Measurements from ENCODE around the gene CPLX3. TPM values are rescaled to one million over a fixed set of nuclear protein-coding genes. Genes with fewer than 3 reads are reported as not detected.

CPLX3 gene
- total and polyA plus RNA-seq, 8 donors: 0.14 TPM; not detected in 7

GRCh38 chr15:74872702-74873035 lies 46.2 kb downstream of the CPLX3 start:
- DNase-seq (no peak), ATAC-seq (peak; percentile 0)
- intact Hi-C loops (cut with DNase I): no loop called here
- Histone ChIP-seq H3K27me3 (no peaks in the 10 kb centered on the region), H3K4me3 (peak overlapping the region; percentile 52 to 78), H3K9me3 (no peaks in the 10 kb centered on the region), H3K4me1 (peaks cover 45 to 57% of the 10 kb centered on the region in 2 donors), H3K27ac (peak overlapping the region; percentile 90 to 96), H3K36me3 (no peaks in the 10 kb centered on the region)
- TF ChIP-seq CTCF (IDR thresholded peaks at IDR 0.05): no peak

GRCh38 chr15:74873036-74873755 lies 46.8 kb downstream of the CPLX3 start, which contains the start of gene SCAMP2:
TSS of gene SCAMP2 (minus strand) at chr15:74873365. CDS start at chr15:74873255, 110 bp downstream.
- Histone ChIP-seq H3K36me3 (no peaks in the 10 kb centered on the region), H3K9me3 (no peaks in the 10 kb centered on the region), H3K27me3 (no peaks in the 10 kb centered on the region), H3K27ac (peak within 1 kb of the TSS; percentile 90 to 96), H3K4me3 (peak within 1 kb of the TSS; percentile 52 to 78), H3K4me1 (peaks cover 42 to 51% of the 10 kb centered on the region in 2 donors)
- ATAC-seq (peak; percentile 94), DNase-seq (peak; percentile 94 to 96 (median 94))
- no peak for TF ChIP-seq CTCF (IDR thresholded peaks at IDR 0.05)
- intact Hi-C loops (cut with DNase I): no loop called here

- no peak for DNase-seq
- Histone ChIP-seq H3K36me3 (no peaks in the 10 kb centered on the region), H3K27me3 (no peaks in the 10 kb centered on the region), H3K9me3 (no peaks in the 10 kb centered on the region), H3K4me3 (peak overlapping the region; percentile 52 to 78), H3K4me1 (peaks cover 35 to 44% of the 10 kb centered on the region in 2 donors), H3K27ac (peak overlapping the region; percentile 90 to 96)
- intact Hi-C loops (cut with DNase I): no loop called here
- no peak for TF ChIP-seq CTCF (IDR thresholded peaks at IDR 0.05)
- peak; percentile 5 for ATAC-seq
Observed at GRCh38 chr15:74873756-74874424, 47.5 kb downstream of the CPLX3 start.

GRCh38 chr15:74878273-74878672 lies 51.8 kb downstream of the CPLX3 start:
- DNase-seq (no peak), ATAC-seq (no peak)
- H3K4me1 ChIP-seq: peaks cover 0 to 6% of the 10 kb centered on the region in 2 donors
- H3K9me3 ChIP-seq: peaks cover 0 to 3% of the 10 kb centered on the region in 2 donors
- H3K27ac ChIP-seq: no peak overlapping the region
- H3K27me3 ChIP-seq: no peaks in the 10 kb centered on the region
- no peak overlapping the region for H3K4me3 ChIP-seq
- TF ChIP-seq CTCF (IDR thresholded peaks at IDR 0.05): no peak
- H3K36me3 ChIP-seq: no peaks in the 10 kb centered on the region
- intact Hi-C loops (cut with DNase I): no loop called here

Small RNAs within 50 kb of the gene (microRNA-seq; reads per million reads assigned to microRNA genes)
- 0 reads per million in 2 donors for gene MIR4513
- gene MIR6882: 1.8 to 1.9 reads per million in 2 donors

Other genes with a start within 250 kb of the CPLX3 start
- gene CLK3, start 210.8 kb upstream of the CPLX3 start, total RNA-seq: 10 to 100 TPM; 58.0 to 70.0 TPM
- gene CLK3, start 210.8 kb upstream of the CPLX3 start, polyA plus RNA-seq (ENCODE audit: insufficient read length in 6 of 6): 10 to 100 TPM; 69.1 to 91.0 (median 81.8) TPM
- 10 to 100 TPM; 27.9 to 28.0 TPM for gene EDC3, start 130.6 kb upstream of the CPLX3 start, total RNA-seq
- 10 to 100 TPM; 34.9 to 43.6 (median 37.4) TPM for gene EDC3, start 130.6 kb upstream of the CPLX3 start, polyA plus RNA-seq (ENCODE audit: insufficient read length in 6 of 6)
- gene CYP1A1, start 101.1 kb upstream of the CPLX3 start, total RNA-seq: not detected
- gene CYP1A1, start 101.1 kb upstream of the CPLX3 start, polyA plus RNA-seq (ENCODE audit: insufficient read length in 6 of 6): 1 to 10 TPM in 2 of 6 donors, under 1 TPM in 4; 0.31 to 1.4 (median 0.86) TPM
- gene CYP1A2, start 77.8 kb upstream of the CPLX3 start, total RNA-seq: under 1 TPM in 1 of 2 donors, not detected in 1; 0.15 TPM
- gene CYP1A2, start 77.8 kb upstream of the CPLX3 start, polyA plus RNA-seq (ENCODE audit: insufficient read length in 6 of 6): under 1 TPM; 0.21 to 0.58 (median 0.35) TPM
- 100 to 1,000 TPM in 1 of 2 donors, 10 to 100 TPM in 1; 52.3 to 101 TPM for gene CSK, start 44.5 kb upstream of the CPLX3 start, total RNA-seq
- gene CSK, start 44.5 kb upstream of the CPLX3 start, polyA plus RNA-seq (ENCODE audit: insufficient read length in 6 of 6): 10 to 100 TPM; 41.5 to 55.9 (median 48.3) TPM
- under 1 TPM in 1 of 2 donors, not detected in 1; 0.39 TPM for gene LMAN1L, start 13.8 kb upstream of the CPLX3 start, total RNA-seq
- under 1 TPM in 2 of 6 donors, not detected in 4; 0.08 to 0.32 TPM for gene LMAN1L, start 13.8 kb upstream of the CPLX3 start, polyA plus RNA-seq (ENCODE audit: insufficient read length in 6 of 6)
- gene ULK3, start 16.5 kb downstream of the CPLX3 start, total RNA-seq: 10 to 100 TPM; 37.4 to 45.1 TPM
- gene ULK3, start 16.5 kb downstream of the CPLX3 start, polyA plus RNA-seq (ENCODE audit: insufficient read length in 6 of 6): 10 to 100 TPM; 27.3 to 44.8 (median 34.9) TPM
- 100 to 1,000 TPM; 131 to 138 TPM for gene SCAMP2, start 46.7 kb downstream of the CPLX3 start, total RNA-seq
- 10 to 100 TPM; 42.8 to 56.2 (median 44.8) TPM for gene SCAMP2, start 46.7 kb downstream of the CPLX3 start, polyA plus RNA-seq (ENCODE audit: insufficient read length in 6 of 6)
- gene MPI, start 63.4 kb downstream of the CPLX3 start, total RNA-seq: 10 to 100 TPM; 27.8 to 30.7 TPM
- gene MPI, start 63.4 kb downstream of the CPLX3 start, polyA plus RNA-seq (ENCODE audit: insufficient read length in 6 of 6): 10 to 100 TPM; 60.3 to 69.8 (median 61.1) TPM
- 10 to 100 TPM; 66.0 to 84.7 TPM for gene FAM219B, start 80.2 kb downstream of the CPLX3 start, total RNA-seq
- 10 to 100 TPM; 59.2 to 63.2 (median 60.3) TPM for gene FAM219B, start 80.2 kb downstream of the CPLX3 start, polyA plus RNA-seq (ENCODE audit: insufficient read length in 6 of 6)
- gene COX5A, start 111.4 kb downstream of the CPLX3 start, total RNA-seq: 100 to 1,000 TPM; 170 TPM
- gene COX5A, start 111.4 kb downstream of the CPLX3 start, polyA plus RNA-seq (ENCODE audit: insufficient read length in 6 of 6): 100 to 1,000 TPM; 112 to 131 (median 127) TPM
- 10 to 100 TPM; 13.8 to 14.1 TPM for gene RPP25, start 130.1 kb downstream of the CPLX3 start, total RNA-seq
- 1 to 10 TPM; 4.0 to 9.5 (median 6.0) TPM for gene RPP25, start 130.1 kb downstream of the CPLX3 start, polyA plus RNA-seq (ENCODE audit: insufficient read length in 6 of 6)
- gene SCAMP5, start 168.9 kb downstream of the CPLX3 start, total RNA-seq: 10 to 100 TPM in 1 of 2 donors, 1 to 10 TPM in 1; 1.9 to 20.1 TPM
- 10 to 100 TPM; 12.7 to 31.3 (median 13.8) TPM for gene SCAMP5, start 168.9 kb downstream of the CPLX3 start, polyA plus RNA-seq (ENCODE audit: insufficient read length in 6 of 6)
- gene PPCDC, start 197.0 kb downstream of the CPLX3 start, total RNA-seq: 10 to 100 TPM; 13.2 to 14.1 TPM
- 10 to 100 TPM in 4 of 6 donors, 1 to 10 TPM in 2; 9.4 to 19.0 (median 11.6) TPM for gene PPCDC, start 197.0 kb downstream of the CPLX3 start, polyA plus RNA-seq (ENCODE audit: insufficient read length in 6 of 6)